ENCODE data around the gene EPHB1.

DNA sequence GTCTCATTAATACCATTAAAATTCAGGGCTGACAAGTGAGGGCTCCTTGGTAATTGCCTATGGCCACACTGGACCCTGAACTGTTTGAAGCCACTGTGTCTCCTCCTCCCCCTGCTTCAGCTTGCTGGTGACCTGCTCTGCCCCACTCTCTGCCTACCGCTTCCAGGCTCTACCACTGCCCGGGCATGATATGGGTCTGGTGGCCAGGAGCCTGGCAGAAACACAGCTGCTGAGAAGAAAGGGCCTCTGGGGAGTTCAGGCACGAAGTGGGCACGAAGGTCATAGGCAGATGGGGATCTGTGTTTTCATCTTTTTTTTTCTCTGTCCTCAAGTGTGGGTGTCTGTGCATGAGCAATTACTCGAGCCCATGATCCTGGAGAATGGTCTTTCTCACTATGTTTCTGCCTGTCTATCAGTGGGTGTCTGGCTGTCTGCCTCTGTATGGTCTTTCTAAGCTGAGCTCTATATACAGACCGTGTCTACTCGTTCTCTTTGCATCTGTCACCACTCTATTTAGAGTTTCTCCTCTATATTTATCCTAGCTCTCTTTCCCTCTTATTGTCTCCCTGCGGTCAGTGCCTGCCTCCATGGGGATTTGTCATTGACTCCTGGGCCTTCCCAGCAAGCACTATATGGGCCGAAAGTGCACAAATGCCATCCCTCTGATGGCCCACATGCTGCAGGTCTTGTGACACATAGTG is 42.1 kb upstream of the EPHB1 start:
- TF ChIP-seq, protein P1, sequence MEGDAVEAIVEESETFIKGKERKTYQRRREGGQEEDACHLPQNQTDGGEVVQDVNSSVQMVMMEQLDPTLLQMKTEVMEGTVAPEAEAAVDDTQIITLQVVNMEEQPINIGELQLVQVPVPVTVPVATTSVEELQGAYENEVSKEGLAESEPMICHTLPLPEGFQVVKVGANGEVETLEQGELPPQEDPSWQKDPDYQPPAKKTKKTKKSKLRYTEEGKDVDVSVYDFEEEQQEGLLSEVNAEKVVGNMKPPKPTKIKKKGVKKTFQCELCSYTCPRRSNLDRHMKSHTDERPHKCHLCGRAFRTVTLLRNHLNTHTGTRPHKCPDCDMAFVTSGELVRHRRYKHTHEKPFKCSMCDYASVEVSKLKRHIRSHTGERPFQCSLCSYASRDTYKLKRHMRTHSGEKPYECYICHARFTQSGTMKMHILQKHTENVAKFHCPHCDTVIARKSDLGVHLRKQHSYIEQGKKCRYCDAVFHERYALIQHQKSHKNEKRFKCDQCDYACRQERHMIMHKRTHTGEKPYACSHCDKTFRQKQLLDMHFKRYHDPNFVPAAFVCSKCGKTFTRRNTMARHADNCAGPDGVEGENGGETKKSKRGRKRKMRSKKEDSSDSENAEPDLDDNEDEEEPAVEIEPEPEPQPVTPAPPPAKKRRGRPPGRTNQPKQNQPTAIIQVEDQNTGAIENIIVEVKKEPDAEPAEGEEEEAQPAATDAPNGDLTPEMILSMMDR (IDR thresholded peaks at IDR 0.05; ENCODE audit: low read depth, low read length, missing input control), result no peak
- no peak for TF ChIP-seq YY1 (IDR thresholded peaks at IDR 0.05)
- TF ChIP-seq, protein P2, sequence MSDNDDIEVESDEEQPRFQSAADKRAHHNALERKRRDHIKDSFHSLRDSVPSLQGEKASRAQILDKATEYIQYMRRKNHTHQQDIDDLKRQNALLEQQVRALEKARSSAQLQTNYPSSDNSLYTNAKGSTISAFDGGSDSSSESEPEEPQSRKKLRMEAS (IDR thresholded peaks at IDR 0.05), result no peak
